Lower leg skin (tissue), 4 donors: Measurements from ENCODE around the gene GNG7. TPM values are rescaled to one million over a fixed set of nuclear protein-coding genes. Genes with fewer than 3 reads are reported as not detected.
"Not testable (repeated sequence)": the region's sequence is repeated elsewhere in the genome, so short reads cannot be mapped to it uniquely, and the experiment has no call there.

Experiments used
- DNase-seq, 2 donors: peaks; one replicate each; pipeline ENCODE4 v3.0.0-alpha.2; 2019; ENCODE audit warnings: low spot score in 2 of 2
- H3K4me3 ChIP-seq: fragments of 200-600 bp; sonication (generic); 2 replicates; pipeline ENCODE4 v1.5.1; 2017; ENCODE audit warnings: mild to moderate bottlenecking, low read depth; ENCODE audit not compliant: poor library complexity, severe bottlenecking
- CTCF ChIP-seq, 3 donors: fragments of 450-650 bp; IDR thresholded peaks; one replicate each; pipeline ENCODE4 v1.5.1; 2016; ENCODE audit warnings: antibody characterized with exemption in 3 of 3, mild to moderate bottlenecking in 3 of 3, moderate library complexity in 2 of 3
- POLR2A ChIP-seq, 2 donors: fragments of 450-650 bp; IDR thresholded peaks; one replicate each; pipeline ENCODE4 v1.6.1; 2016 to 2017; ENCODE audit warnings: antibody characterized with exemption in 2 of 2, mild to moderate bottlenecking in 1 of 2, moderate library complexity in 1 of 2
- WGBS, 2 donors: methylation state at CpG; one replicate each; pipeline ENCODE4 v1.1.5; 2018; 5-methylcytosine and 5-hydroxymethylcytosine counted together
- intact Hi-C: fragments of 100-400 bp; cut with DNase I; formaldehyde crosslinking; loops from one replicate; pipeline ENCODE4 v1.15.0; 2023; ENCODE audit warnings: low total_unique reads
- total RNA-seq, 4 donors: library from RNA; depleted of rRNA; stranded (reverse); fragments of >200 nt; gene quantifications; one replicate each; pipeline ENCODE4 v1.1.0, GENCODE V29; 2016

Gene GNG7
- total RNA-seq, 4 donors from 2014 or later = 0.59 to 3.4 (median 2.4) TPM

DNA sequence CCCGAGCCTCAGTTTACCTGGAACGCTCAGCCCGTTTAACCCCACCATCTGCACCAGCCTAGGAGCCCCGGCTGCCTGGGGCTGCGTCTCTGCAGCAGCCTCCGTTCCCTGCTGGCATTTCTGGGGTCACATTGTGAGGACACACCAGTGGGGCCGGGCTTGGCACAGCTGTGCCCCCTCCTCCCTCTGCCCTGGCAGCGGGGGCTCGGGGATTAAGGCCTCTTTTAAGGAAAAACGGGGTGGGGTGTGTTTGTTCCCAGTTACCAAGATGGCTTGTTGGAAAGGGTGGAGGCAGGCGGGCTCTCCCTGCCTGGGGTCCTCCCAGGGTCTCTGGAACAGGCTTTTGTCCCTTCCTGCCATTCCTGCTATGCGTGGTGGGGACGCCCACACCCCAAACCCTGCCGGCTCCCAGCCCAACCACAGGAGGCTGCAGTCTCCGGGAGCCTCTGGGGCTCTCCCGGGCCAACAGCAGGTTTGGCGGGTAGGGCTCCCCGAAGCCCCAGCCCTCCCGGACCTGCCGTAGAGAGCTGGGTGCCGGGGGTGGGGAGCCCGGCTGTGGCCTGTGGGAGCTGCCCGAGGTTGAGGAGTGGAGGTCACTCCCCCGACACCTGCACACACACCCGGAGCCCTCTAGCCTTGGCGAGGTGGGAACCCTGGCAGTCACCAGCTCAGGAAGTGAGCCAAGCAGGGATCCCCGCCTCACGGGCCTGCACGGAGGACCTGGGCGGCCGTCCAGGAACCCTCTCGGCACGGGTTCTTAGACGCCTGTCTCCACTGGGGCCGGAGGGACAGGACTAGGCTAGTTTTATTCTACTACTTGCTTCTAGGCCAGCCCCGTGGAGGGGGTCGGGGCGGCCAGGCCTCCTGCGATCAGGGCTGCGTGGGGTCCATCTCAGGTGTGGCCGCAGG is 189.7 kb downstream of the GNG7 start:
- TF ChIP-seq CTCF (IDR thresholded peaks at IDR 0.05) (no peak), POLR2A (IDR thresholded peaks at IDR 0.05) (no peak)
- WGBS, 2 donors = 33 to 48% methylated on average over 29 to 30 of the region's 41 CpGs
- no peak for DNase-seq
- intact Hi-C loops = no loop called here
- no peak overlapping the region for H3K4me3 ChIP-seq

- TF ChIP-seq CTCF (IDR thresholded peaks at IDR 0.05) (no peak), POLR2A (IDR thresholded peaks at IDR 0.05) (no peak)
- no peak for DNase-seq
- intact Hi-C loops = no loop called here
- WGBS, 2 donors = 59 to 69% methylated on average over 21 of the region's 21 CpGs
- H3K4me3 ChIP-seq = no peak overlapping the region
Measured at GRCh38 chr19:2511991-2512390, 190.5 kb downstream of the GNG7 start.

GRCh38 chr19:2511570-2511969 is 190.9 kb downstream of the GNG7 start:
- DNase-seq = no peak
- H3K4me3 ChIP-seq = no peak overlapping the region
- intact Hi-C loops = no loop called here
- no peak for TF ChIP-seq CTCF (IDR thresholded peaks at IDR 0.05)
- TF ChIP-seq POLR2A (IDR thresholded peaks at IDR 0.05) = no peak
- WGBS, 2 donors = 74 to 75% methylated on average over 19 to 22 of the region's 22 CpGs

DNA sequence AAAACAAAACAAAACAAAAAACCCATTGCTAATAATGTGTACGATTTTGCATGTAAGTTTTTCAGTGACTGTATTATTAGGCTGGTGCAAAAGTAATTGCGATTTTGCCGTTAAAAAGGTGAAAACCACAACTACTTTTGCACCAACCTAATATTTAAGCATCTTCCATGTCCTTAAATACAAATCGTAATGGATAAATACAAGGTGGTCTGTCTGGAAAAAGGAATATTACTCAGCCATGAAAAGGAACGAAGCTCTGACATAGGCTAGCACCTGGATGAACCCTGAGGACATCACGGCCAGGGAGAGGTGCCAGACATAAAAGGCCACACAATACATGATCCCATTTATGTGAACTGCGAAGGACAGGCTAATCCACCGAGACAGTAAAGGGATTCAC is 193.4 kb downstream of the GNG7 start:
- 90 to 95% methylated on average over 8 of the region's 8 CpGs for WGBS, 2 donors
- intact Hi-C loops = no loop called here
- TF ChIP-seq CTCF (IDR thresholded peaks at IDR 0.05) (no peak), POLR2A (IDR thresholded peaks at IDR 0.05) (no peak)
- no peak for DNase-seq
- no peak overlapping the region for H3K4me3 ChIP-seq

DNA sequence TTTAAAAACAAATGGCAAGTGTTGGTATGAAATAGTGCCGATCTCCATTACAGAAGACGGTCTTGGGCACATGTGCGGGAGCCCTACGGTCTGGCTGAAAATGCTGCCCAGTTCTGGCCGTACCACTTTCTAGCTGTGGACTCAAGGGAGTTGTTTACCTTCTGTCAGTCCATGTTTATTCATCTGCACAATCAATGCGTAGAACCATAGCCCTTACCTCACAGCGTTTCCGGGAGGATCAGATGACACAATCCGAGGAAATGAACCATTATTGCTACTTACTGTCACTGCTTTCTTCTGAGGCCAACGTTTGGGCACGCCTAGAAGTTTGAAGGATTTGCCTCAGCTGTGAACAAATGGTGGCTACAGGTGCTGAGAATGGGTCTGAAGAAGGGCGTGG is 195.4 kb downstream of the GNG7 start:
- WGBS, 2 donors = 29 to 32% methylated on average over 12 of the region's 12 CpGs
- no peak overlapping the region for H3K4me3 ChIP-seq
- DNase-seq = no peak

DNA sequence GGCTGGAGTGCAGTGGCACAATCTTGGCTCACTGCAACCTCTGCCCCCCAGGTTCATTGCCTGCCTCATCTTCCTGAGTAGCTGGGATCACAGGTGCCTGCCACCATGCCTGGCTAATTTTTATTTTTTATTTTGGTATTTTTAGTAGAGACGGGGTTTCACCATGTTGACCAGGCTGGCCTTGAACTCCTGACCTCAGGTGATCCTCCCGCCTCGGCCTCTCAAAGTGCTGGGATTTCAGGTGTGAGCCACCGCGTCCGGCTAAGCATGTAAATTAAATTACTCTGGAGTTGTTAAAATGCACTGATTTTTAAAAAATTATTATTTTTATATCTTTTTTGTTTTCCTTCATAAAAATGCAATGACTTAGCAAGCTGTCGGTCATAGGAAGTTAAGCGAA is 195.8 kb downstream of the GNG7 start:
- DNase-seq, H3K4me3 ChIP-seq: not testable (repeated sequence)
- intact Hi-C loops = loop anchor here (1.0 kb wide), 1 partner anchor 22 kb away; no protein-coding TSS in a partner anchor

More for the DNA sequence above, 195.4 kb downstream of the GNG7 start:
- intact Hi-C loops = no loop called here
- TF ChIP-seq POLR2A (IDR thresholded peaks at IDR 0.05) (no peak), CTCF (IDR thresholded peaks at IDR 0.05) (no peak)

More for the DNA sequence above, 195.8 kb downstream of the GNG7 start:
- WGBS, 2 donors = 79 to 83% methylated on average over 8 of the region's 8 CpGs
